ENCODE data around the gene ALKBH7. TPM values are rescaled to one million over a fixed set of nuclear protein-coding genes. Genes with fewer than 3 reads are reported as not detected.
"Not testable (repeated sequence)": the region's sequence is repeated elsewhere in the genome, so short reads cannot be mapped to it uniquely, and the experiment has no call there.

ALKBH7 gene
- total and polyA plus RNA-seq, 2 experiments from 2014 or later, result 75.4 to 76.1 TPM

DNA sequence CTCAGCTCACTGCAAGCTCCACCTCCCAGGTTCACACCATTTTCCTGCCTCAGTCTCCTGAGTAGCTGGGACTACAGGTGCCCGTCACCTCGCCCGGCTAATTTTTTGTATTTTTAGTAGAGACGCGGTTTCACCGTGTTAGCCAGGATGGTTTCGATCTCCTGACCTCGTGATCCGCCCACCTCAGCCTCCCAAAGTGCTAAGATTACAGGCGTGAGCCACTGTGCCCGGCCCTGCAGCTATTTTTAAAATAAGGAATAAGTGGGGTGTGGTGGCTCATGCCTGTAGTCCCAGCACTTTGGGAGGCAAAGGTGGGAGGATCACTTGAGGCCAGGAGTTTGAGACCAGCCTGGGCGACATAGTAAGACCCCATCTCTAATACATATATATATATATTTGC is 12.1 kb upstream of the ALKBH7 start:
- H3K4me1 ChIP-seq (ENCODE audit: insufficient read depth); H3K27me3 ChIP-seq (ENCODE audit: insufficient read depth); H3K36me3 ChIP-seq (ENCODE audit: insufficient read depth); H3K27ac ChIP-seq (ENCODE audit: low read depth); H3K4me2 ChIP-seq; H4K20me1 ChIP-seq (replicated peaks; ENCODE audit: insufficient read depth); H3K4me3 Mint-ChIP-seq; H3K79me2 ChIP-seq (replicated peaks; ENCODE audit: insufficient read depth); H3K9me2 ChIP-seq (ENCODE audit: insufficient read depth); ATAC-seq; H2AFZ ChIP-seq; H3F3A ChIP-seq (replicated peaks; ENCODE audit: low read depth); H3K4me3 ChIP-seq; H3K27me3 Mint-ChIP-seq (ENCODE audit: insufficient read depth, low read depth, poor library complexity); H3K4me1 Mint-ChIP-seq; H3K27ac Mint-ChIP-seq; DNase-seq (ENCODE audit: low spot score): not testable (repeated sequence)
- Mint-ChIP-seq H3K36me3 (ENCODE audit: low read depth) (peaks cover 15% of the 10 kb centered on the region), H3K9me3 (peaks cover 11% of the 10 kb centered on the region; the same call in 2 of the 3 replicates)

DNA sequence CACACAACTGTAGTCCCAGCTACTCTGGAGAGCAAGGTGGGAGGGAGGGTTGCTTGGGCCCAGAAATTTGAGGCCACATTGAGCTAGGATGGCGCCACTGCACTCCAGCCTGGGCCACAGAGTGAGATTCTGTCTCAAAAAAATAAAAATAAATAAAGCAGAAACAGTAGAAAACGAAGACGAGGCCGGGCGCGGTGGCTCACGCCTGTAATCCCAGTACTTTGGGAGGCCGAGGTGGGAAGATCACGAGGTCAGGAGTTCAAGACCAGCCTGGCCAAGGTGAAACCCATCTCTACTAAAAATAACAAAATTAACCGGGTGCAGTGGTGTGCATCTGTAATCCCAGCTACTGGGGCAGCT is 11.8 kb upstream of the ALKBH7 start:
- H2AFZ ChIP-seq, result 0 out of 2 replicates have a peak overlapping the region, but pooled peaks have one; percentile 63
- Mint-ChIP-seq H3K4me3 (peak overlapping the region; percentile 88), H3K9me3 (peaks cover 11% of the 10 kb centered on the region; the same call in 2 of the 3 replicates), H3K36me3 (ENCODE audit: low read depth) (peaks cover 18% of the 10 kb centered on the region)
- not testable (repeated sequence) for H3K36me3 ChIP-seq (ENCODE audit: insufficient read depth); H3K9me2 ChIP-seq (ENCODE audit: insufficient read depth); H4K20me1 ChIP-seq (replicated peaks; ENCODE audit: insufficient read depth); H3K4me2 ChIP-seq; H3K79me2 ChIP-seq (replicated peaks; ENCODE audit: insufficient read depth); H3K4me1 Mint-ChIP-seq; DNase-seq (ENCODE audit: low spot score); H3K27ac ChIP-seq (ENCODE audit: low read depth); H3F3A ChIP-seq (replicated peaks; ENCODE audit: low read depth); H3K27ac Mint-ChIP-seq; H3K27me3 Mint-ChIP-seq (ENCODE audit: insufficient read depth, low read depth, poor library complexity); H3K27me3 ChIP-seq (ENCODE audit: insufficient read depth); ATAC-seq; H3K4me1 ChIP-seq (ENCODE audit: insufficient read depth)
- peak overlapping the region; percentile 79; the same call in 1 of the 2 replicates for H3K4me3 ChIP-seq

DNA sequence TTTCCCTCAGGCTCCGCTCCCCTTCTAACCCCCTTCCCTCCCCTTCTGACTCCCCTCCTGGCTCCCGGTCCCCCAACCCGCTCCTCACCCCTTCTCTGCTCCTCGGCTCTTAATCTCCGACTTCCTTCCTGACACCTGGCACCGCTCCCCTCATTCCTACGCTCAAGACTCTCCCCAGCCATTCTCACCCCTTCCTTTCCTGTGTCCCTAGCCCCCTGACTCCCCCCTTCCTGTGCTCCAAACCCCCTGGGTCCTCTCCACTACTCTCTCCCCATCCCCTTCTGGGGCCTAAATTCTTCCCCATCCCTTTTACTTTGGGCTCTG is 10.6 kb upstream of the ALKBH7 start:
- Histone ChIP-seq H3F3A (replicated peaks; ENCODE audit: low read depth) (no peaks in the 10 kb centered on the region), H3K4me1 (ENCODE audit: insufficient read depth) (no peaks in the 10 kb centered on the region; the same call in 1 of the 2 replicates), H3K4me3 (peak overlapping the region; percentile 79), H3K4me2 (peak overlapping the region; percentile 97), H3K9me2 (ENCODE audit: insufficient read depth) (no peaks in the 10 kb centered on the region), H4K20me1 (replicated peaks; ENCODE audit: insufficient read depth) (no peaks in the 10 kb centered on the region; the same call in 1 of the 2 replicates), H3K27me3 (ENCODE audit: insufficient read depth) (no peaks in the 10 kb centered on the region), H3K27ac (ENCODE audit: low read depth) (no peak overlapping the region), H2AFZ (peak overlapping the region; percentile 72; the same call in 1 of the 2 replicates), H3K79me2 (replicated peaks; ENCODE audit: insufficient read depth) (peaks cover 8% of the 10 kb centered on the region; the same call in 1 of the 2 replicates), H3K36me3 (ENCODE audit: insufficient read depth) (peaks cover 18% of the 10 kb centered on the region)
- peaks cover 4% of the 10 kb centered on the region; the same call in 1 of the 3 replicates for H3K4me1 Mint-ChIP-seq
- peaks cover 8% of the 10 kb centered on the region; the same call in 1 of the 3 replicates for H3K9me3 Mint-ChIP-seq
- TF ChIP-seq POLR2AphosphoS5 (IDR thresholded peaks at IDR 0.05; ENCODE audit: low read depth) (no peak), EZH2 (IDR thresholded peaks at IDR 0.05; ENCODE audit: low read depth, unreplicated experiment) (no peak), CREB1 (CRISPR knock-in tag; IDR thresholded peaks at IDR 0.05; ENCODE audit: low read depth) (no peak), EZH2phosphoT487 (IDR thresholded peaks at IDR 0.05; ENCODE audit: unreplicated experiment) (no peak), NANOG (IDR thresholded peaks at IDR 0.05; ENCODE audit: borderline replicate concordance) (no peak)
- TF ChIP-seq, protein P1, sequence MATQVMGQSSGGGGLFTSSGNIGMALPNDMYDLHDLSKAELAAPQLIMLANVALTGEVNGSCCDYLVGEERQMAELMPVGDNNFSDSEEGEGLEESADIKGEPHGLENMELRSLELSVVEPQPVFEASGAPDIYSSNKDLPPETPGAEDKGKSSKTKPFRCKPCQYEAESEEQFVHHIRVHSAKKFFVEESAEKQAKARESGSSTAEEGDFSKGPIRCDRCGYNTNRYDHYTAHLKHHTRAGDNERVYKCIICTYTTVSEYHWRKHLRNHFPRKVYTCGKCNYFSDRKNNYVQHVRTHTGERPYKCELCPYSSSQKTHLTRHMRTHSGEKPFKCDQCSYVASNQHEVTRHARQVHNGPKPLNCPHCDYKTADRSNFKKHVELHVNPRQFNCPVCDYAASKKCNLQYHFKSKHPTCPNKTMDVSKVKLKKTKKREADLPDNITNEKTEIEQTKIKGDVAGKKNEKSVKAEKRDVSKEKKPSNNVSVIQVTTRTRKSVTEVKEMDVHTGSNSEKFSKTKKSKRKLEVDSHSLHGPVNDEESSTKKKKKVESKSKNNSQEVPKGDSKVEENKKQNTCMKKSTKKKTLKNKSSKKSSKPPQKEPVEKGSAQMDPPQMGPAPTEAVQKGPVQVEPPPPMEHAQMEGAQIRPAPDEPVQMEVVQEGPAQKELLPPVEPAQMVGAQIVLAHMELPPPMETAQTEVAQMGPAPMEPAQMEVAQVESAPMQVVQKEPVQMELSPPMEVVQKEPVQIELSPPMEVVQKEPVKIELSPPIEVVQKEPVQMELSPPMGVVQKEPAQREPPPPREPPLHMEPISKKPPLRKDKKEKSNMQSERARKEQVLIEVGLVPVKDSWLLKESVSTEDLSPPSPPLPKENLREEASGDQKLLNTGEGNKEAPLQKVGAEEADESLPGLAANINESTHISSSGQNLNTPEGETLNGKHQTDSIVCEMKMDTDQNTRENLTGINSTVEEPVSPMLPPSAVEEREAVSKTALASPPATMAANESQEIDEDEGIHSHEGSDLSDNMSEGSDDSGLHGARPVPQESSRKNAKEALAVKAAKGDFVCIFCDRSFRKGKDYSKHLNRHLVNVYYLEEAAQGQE (IDR thresholded peaks at IDR 0.05; ENCODE audit: unreplicated experiment), result no peak
- ATAC-seq, result no peak
- peak overlapping the region; percentile 88 for H3K4me3 Mint-ChIP-seq
- no peak for DNase-seq (ENCODE audit: low spot score)
- H3K27ac Mint-ChIP-seq, result peak overlapping the region; percentile 75
- H3K36me3 Mint-ChIP-seq (ENCODE audit: low read depth), result peaks cover 26% of the 10 kb centered on the region
- peaks cover 4% of the 10 kb centered on the region for H3K27me3 Mint-ChIP-seq (ENCODE audit: insufficient read depth, low read depth, poor library complexity)
